Mucosa of rectum (tissue), 2 donors: Measurements from ENCODE around the gene TEX9.
A peak's percentile ranks its signal among the peaks of the same experiment; 100 is the strongest.

Source experiments
- H3K27ac ChIP-seq, 2 donors: one replicate each; pipeline ENCODE4 v1.7.0; 2013; ENCODE audit warnings: inconsistent platforms in 2 of 2, low read depth in 2 of 2, low read length in 2 of 2
- H3K27me3 ChIP-seq, 2 donors: one replicate each; pipeline ENCODE4 v1.7.0; 2013; ENCODE audit warnings: low read length in 2 of 2; ENCODE audit not compliant: control insufficient read depth in 2 of 2, insufficient read depth in 2 of 2
- H3K36me3 ChIP-seq, 2 donors: one replicate each; pipeline ENCODE4 v1.7.0; 2013; ENCODE audit warnings: low read length in 2 of 2; ENCODE audit not compliant: control insufficient read depth in 2 of 2, insufficient read depth in 2 of 2
- H3K4me1 ChIP-seq, 2 donors: one replicate each; pipeline ENCODE4 v1.7.0; 2013; ENCODE audit warnings: low read length in 2 of 2, mild to moderate bottlenecking in 1 of 2; ENCODE audit not compliant: control insufficient read depth in 2 of 2, insufficient read depth in 2 of 2
- H3K4me3 ChIP-seq, 2 donors: one replicate each; pipeline ENCODE4 v1.7.0; 2013; ENCODE audit warnings: low read length in 2 of 2
- H3K9ac ChIP-seq, 2 donors: one replicate each; pipeline ENCODE4 v1.7.0; 2013; ENCODE audit warnings: low read length in 2 of 2, low read depth in 1 of 2, mild to moderate bottlenecking in 1 of 2
- H3K9me3 ChIP-seq, 2 donors: one replicate each; pipeline ENCODE4 v1.7.0; 2013; ENCODE audit warnings: low read length in 2 of 2; ENCODE audit not compliant: control insufficient read depth in 2 of 2
- donor health status: healthy.
- donor health status: Normal muscosa, but diverticular disease.

Gene TEX9

GRCh38 chr15:56467616-56468015 lies 102.4 kb downstream of the TEX9 start:
- Histone ChIP-seq H3K27ac (no peak overlapping the region), H3K9me3 (no peaks in the 10 kb centered on the region), H3K4me1 (peaks cover 8 to 10% of the 10 kb centered on the region in 2 donors), H3K9ac (no peak overlapping the region), H3K27me3 (no peaks in the 10 kb centered on the region), H3K36me3 (no peaks in the 10 kb centered on the region), H3K4me3 (no peak overlapping the region)

- Histone ChIP-seq H3K4me3 (peak overlapping the region; percentile 53 to 63), H3K9me3 (no peaks in the 10 kb centered on the region), H3K4me1 (peaks cover 8 to 10% of the 10 kb centered on the region in 2 donors), H3K9ac (peak overlapping the region in 1 of 2 donors; percentile 26), H3K27me3 (no peaks in the 10 kb centered on the region), H3K36me3 (no peaks in the 10 kb centered on the region), H3K27ac (no peak overlapping the region)
Measured at GRCh38 chr15:56468401-56468800, 103.2 kb downstream of the TEX9 start.

GRCh38 chr15:56469483-56469882 lies 104.3 kb downstream of the TEX9 start:
- Histone ChIP-seq H3K27me3 (no peaks in the 10 kb centered on the region), H3K9me3 (no peaks in the 10 kb centered on the region), H3K27ac (no peak overlapping the region), H3K4me3 (no peak overlapping the region), H3K9ac (no peak overlapping the region), H3K36me3 (no peaks in the 10 kb centered on the region), H3K4me1 (peaks cover 6 to 8% of the 10 kb centered on the region in 2 donors)

- no peaks in the 10 kb centered on the region for H3K9me3 ChIP-seq
- H3K4me3 ChIP-seq: no peak overlapping the region
- no peaks in the 10 kb centered on the region for H3K36me3 ChIP-seq
- no peak overlapping the region for H3K27ac ChIP-seq
- no peaks in the 10 kb centered on the region for H3K4me1 ChIP-seq
- H3K9ac ChIP-seq: no peak overlapping the region
- H3K27me3 ChIP-seq: no peaks in the 10 kb centered on the region
Measured at GRCh38 chr15:56471440-56472069, 106.3 kb downstream of the TEX9 start.

GRCh38 chr15:56472278-56472677 lies 107.1 kb downstream of the TEX9 start:
- H3K4me1 ChIP-seq: no peaks in the 10 kb centered on the region
- no peak overlapping the region for H3K4me3 ChIP-seq
- H3K9ac ChIP-seq: no peak overlapping the region
- H3K9me3 ChIP-seq: no peaks in the 10 kb centered on the region
- no peaks in the 10 kb centered on the region for H3K27me3 ChIP-seq
- H3K36me3 ChIP-seq: no peaks in the 10 kb centered on the region
- H3K27ac ChIP-seq: no peak overlapping the region

- Histone ChIP-seq H3K27ac (no peak overlapping the region), H3K4me3 (no peak overlapping the region), H3K9ac (no peak overlapping the region), H3K36me3 (no peaks in the 10 kb centered on the region), H3K4me1 (no peaks in the 10 kb centered on the region), H3K27me3 (no peaks in the 10 kb centered on the region), H3K9me3 (no peaks in the 10 kb centered on the region)
Measured at GRCh38 chr15:56473017-56473416, 107.8 kb downstream of the TEX9 start.

- Histone ChIP-seq H3K9me3 (no peaks in the 10 kb centered on the region), H3K9ac (no peak overlapping the region), H3K27ac (no peak overlapping the region), H3K36me3 (no peaks in the 10 kb centered on the region), H3K27me3 (no peaks in the 10 kb centered on the region), H3K4me3 (no peak overlapping the region), H3K4me1 (no peaks in the 10 kb centered on the region)
Measured at GRCh38 chr15:56475351-56475750, 110.1 kb downstream of the TEX9 start.
